ENCODE data around the gene SMAD4. TPM values are rescaled to one million over a fixed set of nuclear protein-coding genes. Genes with fewer than 3 reads are reported as not detected.

SMAD4 gene
- total and polyA plus RNA-seq, 2 experiments from 2014 or later: 41.9 to 103 TPM

DNA sequence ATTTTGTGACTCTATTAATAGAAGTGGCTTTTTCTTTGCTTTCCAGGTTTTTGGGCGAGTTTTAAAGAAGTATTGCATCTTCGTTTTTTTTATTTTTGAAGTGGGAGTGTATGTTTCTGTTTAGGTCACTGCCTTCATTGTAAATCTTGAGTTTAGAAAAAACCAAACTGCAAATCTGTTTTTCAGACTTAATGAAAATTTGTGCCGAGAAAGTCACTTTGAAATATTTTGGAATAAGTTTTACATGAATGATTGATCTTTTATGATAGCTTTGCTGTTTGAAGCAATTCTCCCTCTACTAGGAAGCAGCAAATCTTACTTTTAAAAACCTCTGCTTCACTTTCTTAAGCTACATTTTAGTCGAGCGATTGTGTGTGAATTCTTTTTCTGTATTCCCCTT, 2.2 kb downstream of the SMAD4 start:
- H3K27ac ChIP-seq (ENCODE audit: low read depth): no peak overlapping the region
- no peaks in the 10 kb centered on the region; the same call in 1 of the 3 replicates for H3K9me3 Mint-ChIP-seq
- no peaks in the 10 kb centered on the region for H3K9me2 ChIP-seq (ENCODE audit: insufficient read depth)
- H3K4me3 Mint-ChIP-seq: peak overlapping the region; percentile 92
- H3K27ac Mint-ChIP-seq: peak overlapping the region; percentile 50; the same call in 1 of the 2 replicates
- H2AFZ ChIP-seq: no peak overlapping the region
- H3K4me1 ChIP-seq (ENCODE audit: insufficient read depth): peaks cover 63% of the 10 kb centered on the region
- peaks cover 74% of the 10 kb centered on the region for H3K4me1 Mint-ChIP-seq
- no peaks in the 10 kb centered on the region for H3K36me3 ChIP-seq (ENCODE audit: insufficient read depth)
- TF ChIP-seq, protein P1, sequence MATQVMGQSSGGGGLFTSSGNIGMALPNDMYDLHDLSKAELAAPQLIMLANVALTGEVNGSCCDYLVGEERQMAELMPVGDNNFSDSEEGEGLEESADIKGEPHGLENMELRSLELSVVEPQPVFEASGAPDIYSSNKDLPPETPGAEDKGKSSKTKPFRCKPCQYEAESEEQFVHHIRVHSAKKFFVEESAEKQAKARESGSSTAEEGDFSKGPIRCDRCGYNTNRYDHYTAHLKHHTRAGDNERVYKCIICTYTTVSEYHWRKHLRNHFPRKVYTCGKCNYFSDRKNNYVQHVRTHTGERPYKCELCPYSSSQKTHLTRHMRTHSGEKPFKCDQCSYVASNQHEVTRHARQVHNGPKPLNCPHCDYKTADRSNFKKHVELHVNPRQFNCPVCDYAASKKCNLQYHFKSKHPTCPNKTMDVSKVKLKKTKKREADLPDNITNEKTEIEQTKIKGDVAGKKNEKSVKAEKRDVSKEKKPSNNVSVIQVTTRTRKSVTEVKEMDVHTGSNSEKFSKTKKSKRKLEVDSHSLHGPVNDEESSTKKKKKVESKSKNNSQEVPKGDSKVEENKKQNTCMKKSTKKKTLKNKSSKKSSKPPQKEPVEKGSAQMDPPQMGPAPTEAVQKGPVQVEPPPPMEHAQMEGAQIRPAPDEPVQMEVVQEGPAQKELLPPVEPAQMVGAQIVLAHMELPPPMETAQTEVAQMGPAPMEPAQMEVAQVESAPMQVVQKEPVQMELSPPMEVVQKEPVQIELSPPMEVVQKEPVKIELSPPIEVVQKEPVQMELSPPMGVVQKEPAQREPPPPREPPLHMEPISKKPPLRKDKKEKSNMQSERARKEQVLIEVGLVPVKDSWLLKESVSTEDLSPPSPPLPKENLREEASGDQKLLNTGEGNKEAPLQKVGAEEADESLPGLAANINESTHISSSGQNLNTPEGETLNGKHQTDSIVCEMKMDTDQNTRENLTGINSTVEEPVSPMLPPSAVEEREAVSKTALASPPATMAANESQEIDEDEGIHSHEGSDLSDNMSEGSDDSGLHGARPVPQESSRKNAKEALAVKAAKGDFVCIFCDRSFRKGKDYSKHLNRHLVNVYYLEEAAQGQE (IDR thresholded peaks at IDR 0.05; ENCODE audit: unreplicated experiment): no peak
- no peak for TF ChIP-seq ZNF331 (CRISPR knock-in tag; IDR thresholded peaks at IDR 0.05; ENCODE audit: low read depth)
- no peak for TF ChIP-seq CREB1 (CRISPR knock-in tag; IDR thresholded peaks at IDR 0.05; ENCODE audit: low read depth)
- TF ChIP-seq ZNF462 (CRISPR knock-in tag; IDR thresholded peaks at IDR 0.05): no peak
- no peaks in the 10 kb centered on the region for H3K27me3 ChIP-seq (ENCODE audit: insufficient read depth)
- H4K20me1 ChIP-seq (replicated peaks; ENCODE audit: insufficient read depth): 0 out of 2 replicates have a peak, but pooled peaks cover 15% of the 10 kb centered on the region
- peaks cover 11% of the 10 kb centered on the region for H3K36me3 Mint-ChIP-seq (ENCODE audit: low read depth)
- peaks cover 74% of the 10 kb centered on the region for H3K79me2 ChIP-seq (replicated peaks; ENCODE audit: insufficient read depth)
- no peaks in the 10 kb centered on the region for H3F3A ChIP-seq (replicated peaks; ENCODE audit: low read depth)
- DNase-seq (ENCODE audit: low spot score) (no peak), ATAC-seq (no peak)
- peaks cover 19% of the 10 kb centered on the region for H3K27me3 Mint-ChIP-seq (ENCODE audit: insufficient read depth, low read depth, poor library complexity)
- peak overlapping the region; percentile 89 for H3K4me2 ChIP-seq
- peak overlapping the region; percentile 82 for H3K4me3 ChIP-seq
